GM12875 (cell line): Measurements from ENCODE around the gene ORC4.

Experiments used
- H3K4me3 ChIP-seq: one replicate; pipeline ENCODE4 v1.5.1; 2011; ENCODE audit warnings: low read depth, low read length, control low read depth
- CTCF ChIP-seq: IDR thresholded peaks from 2 replicates; pipeline ENCODE4 v1.5.1; 2011; ENCODE audit warnings: low read depth, mild to moderate bottlenecking, control low read depth, inconsistent platforms, low read length, moderate library complexity, borderline replicate concordance; ENCODE audit not compliant: insufficient read depth

The ORC4 gene

DNA sequence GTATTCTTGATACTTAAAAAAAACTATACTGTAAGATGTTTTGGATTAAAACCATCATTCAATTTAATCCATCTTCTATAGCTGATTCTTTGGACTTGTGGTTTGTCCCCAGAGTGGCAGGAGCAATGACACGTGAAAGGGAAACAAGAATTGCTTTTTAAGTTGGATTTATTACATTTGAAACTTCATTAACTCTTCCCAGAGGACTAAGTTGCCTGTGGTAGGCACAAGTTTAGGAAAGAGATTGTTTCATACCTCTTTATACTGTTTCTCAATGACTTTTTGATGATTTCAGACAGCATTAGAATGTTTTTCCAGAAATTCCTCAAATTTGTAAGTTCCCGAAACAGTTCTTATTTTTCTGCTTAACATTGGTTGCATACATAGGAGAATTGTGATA is 134.4 kb downstream of the ORC4 start:
- TF ChIP-seq CTCF, result no peak
- H3K4me3 ChIP-seq, result no peak overlapping the region

DNA sequence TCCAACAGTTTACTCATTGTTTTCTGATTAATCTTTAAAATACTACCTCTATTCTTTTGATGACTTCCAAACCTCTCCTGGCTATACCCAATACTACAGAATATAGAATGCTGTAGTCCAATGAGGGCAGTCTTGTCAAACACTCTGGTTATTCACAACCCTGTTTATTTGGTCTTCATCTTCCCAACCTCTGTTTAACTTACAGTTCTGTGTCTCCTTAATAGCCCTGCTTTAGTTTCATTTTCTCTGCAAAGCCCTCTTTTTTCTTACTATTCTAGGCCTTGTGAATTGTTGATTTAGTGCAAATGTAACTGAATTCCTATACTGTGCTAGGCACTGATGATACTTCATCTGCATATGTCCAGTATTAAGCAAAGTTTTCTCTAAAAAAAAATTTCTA is 135.7 kb downstream of the ORC4 start:
- no peak overlapping the region for H3K4me3 ChIP-seq
- TF ChIP-seq CTCF, result no peak

DNA sequence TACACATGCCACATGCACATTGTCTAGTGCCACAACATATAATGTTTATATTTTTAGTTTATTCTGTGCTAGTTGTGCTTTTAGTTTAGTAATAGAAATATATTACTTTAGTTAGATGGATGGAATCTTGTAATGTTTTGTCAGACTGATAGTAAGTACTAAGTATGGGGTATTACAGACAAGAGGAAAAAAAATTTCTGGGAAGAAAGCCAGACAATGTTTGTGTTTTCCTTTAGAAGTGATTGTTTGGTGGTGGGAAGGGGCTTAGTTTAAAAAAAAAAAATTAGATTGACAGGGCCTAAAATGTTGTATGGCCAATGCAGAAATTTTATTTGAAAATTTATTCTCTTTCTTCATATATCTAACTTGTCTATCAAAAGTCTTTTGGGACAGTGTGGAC is 137.9 kb downstream of the ORC4 start:
- TF ChIP-seq CTCF, result no peak
- H3K4me3 ChIP-seq, result no peak overlapping the region
